Ovary (tissue), 9 donors: ENCODE measurements around the gene DUOXA2. TPM values are rescaled to one million over a fixed set of nuclear protein-coding genes. Genes with fewer than 3 reads are reported as not detected.

Source experiments
- DNase-seq, 5 donors: peaks; one replicate each; pipeline ENCODE4 v3.0.0-alpha.2; 2019 to 2020
- H3K27ac ChIP-seq, 2 donors: fragments of 200-600 bp; one replicate each; pipeline versions ENCODE4 v1.5.1 to v1.8.0; 2019 to 2022
- H3K27me3 ChIP-seq: fragments of 200-600 bp; one replicate; pipeline ENCODE4 v1.8.0; 2022
- H3K36me3 ChIP-seq: fragments of 200-600 bp; sonication (generic); one replicate; pipeline ENCODE4 v1.5.1; 2019
- H3K4me1 ChIP-seq: one replicate; pipeline ENCODE4 v1.8.1; 2013; ENCODE audit warnings: mild to moderate bottlenecking, moderate library complexity; ENCODE audit not compliant: insufficient read depth
- H3K4me3 ChIP-seq: fragments of 200-600 bp; sonication (generic); one replicate; pipeline ENCODE4 v1.5.1; 2017
- H3K9me3 ChIP-seq, 2 donors: fragments of 200-600 bp in 1 of 2; sonication (generic) in 1 of 2; one replicate each; pipeline versions ENCODE4 v1.5.1 to v1.8.1; 2013 to 2019; ENCODE audit warnings: mild to moderate bottlenecking in 1 of 2, moderate library complexity in 1 of 2
- CTCF ChIP-seq, 3 donors: fragments of 450-650 bp in 2 of 3; fragments of 200-600 bp in 1 of 3; IDR thresholded peaks; one replicate each; pipeline versions ENCODE4 v1.5.1 to v1.8.0; 2016 to 2022; ENCODE audit warnings: antibody characterized with exemption in 3 of 3, mild to moderate bottlenecking in 1 of 3
- EP300 ChIP-seq: sonication (generic); formaldehyde crosslinking; IDR thresholded peaks from one replicate; pipeline ENCODE4 v1.6.1; 2017; ENCODE audit warnings: antibody characterized with exemption
- POLR2A ChIP-seq: fragments of 450-650 bp; IDR thresholded peaks from one replicate; pipeline ENCODE4 v1.6.1; 2017; ENCODE audit warnings: antibody characterized with exemption, mild to moderate bottlenecking, moderate library complexity
- WGBS, 3 donors: extraction: QIAGEN DNeasy Blood & Tissue Kit in 1 of 3; methylation state at CpG; one replicate each; pipeline versions ENCODE4 v1.1.5 to v1.1.7; 2013 to 2017; 5-methylcytosine and 5-hydroxymethylcytosine counted together
- intact Hi-C, 4 donors: fragments of 100-400 bp; cut with DNase I; formaldehyde crosslinking; loops; one replicate each; pipeline versions ENCODE4 v1.11.0 to v1.15.1; 2022 to 2023
- polyA plus RNA-seq, 2 donors: library from polyadenylated mRNA; stranded (reverse); fragments of 200-250 nt in 1 of 2; fragments of 350-450 nt in 1 of 2; fragmentation: Illumina TruSeq in 1 of 2; extraction: RNeasy Lipid Tissue Mini Kit (QIAGEN cat#74804) in 1 of 2; gene quantifications; one replicate each; pipeline ENCODE4 v1.2.3, GENCODE V29; 2013 to 2014
- total RNA-seq, 7 donors: library from RNA; depleted of rRNA in 2 of 7; stranded (reverse); fragments of >200 nt in 2 of 7; fragmentation: NEBNext Ultra II Directional in 3 of 7; extraction: Animal tissue kit (Norgen Biotek cat#: 25700) in 3 of 7; gene quantifications; one replicate each; pipeline versions ENCODE4 v1.1.0 to v1.2.4, GENCODE V29; 2016 to 2023
- donor health status: DM: no; HTN: no; CAD: no; lungs with moderate emphysema.
- donor health status: DM: no; HTN: no; CAD: no.
- donor health status: Bipolar disorder and iron deficiency.
- donor health status: DM: yes; HTN: yes; CAD: no.
- donor health status: DM: no; HTN: no; CAD: no.
- donor health status: DM: yes; HTN: yes; CAD: no.

The DUOXA2 gene
- total and polyA plus RNA-seq, 9 donors = 0.17 to 0.18 TPM; not detected in 7

DNA sequence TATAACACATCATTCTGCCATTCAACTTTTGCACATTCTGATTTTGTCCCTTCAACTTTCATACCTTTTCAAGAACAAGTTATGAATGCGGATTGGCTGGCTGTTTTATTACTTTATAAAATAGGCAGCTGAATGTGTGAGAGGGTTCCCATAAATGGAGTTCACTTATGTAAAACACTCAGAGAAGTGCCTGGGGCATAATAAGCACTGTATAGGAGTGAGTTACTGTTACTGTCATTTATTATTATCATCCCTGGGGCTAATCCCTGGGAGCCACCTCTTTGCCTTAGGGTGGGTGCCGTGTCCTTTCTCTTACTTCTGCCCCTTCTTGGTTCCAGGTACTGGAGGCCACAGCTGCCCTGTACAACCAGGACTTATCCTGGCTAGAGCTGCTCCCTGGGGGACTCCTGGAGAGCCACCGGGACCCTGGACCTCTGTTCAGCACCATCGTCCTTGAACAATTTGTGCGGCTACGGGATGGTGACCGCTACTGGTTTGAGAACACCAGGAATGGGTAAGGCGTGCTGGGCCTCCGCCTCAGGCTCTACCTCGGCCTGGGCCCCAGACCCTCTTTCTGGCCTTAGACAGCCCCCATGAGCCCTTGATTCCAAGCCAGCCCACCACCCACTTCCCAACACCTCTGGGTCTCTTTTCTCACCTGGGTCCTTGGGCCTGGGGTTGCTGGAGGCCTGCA, 26.6 kb downstream of the DUOXA2 start:
- TF ChIP-seq CTCF (IDR thresholded peaks at IDR 0.05) = no peak
- no peak for TF ChIP-seq EP300
- no peak for TF ChIP-seq POLR2A
- intact Hi-C loops = no loop called here
- no peak overlapping the region for H3K4me3 ChIP-seq
- 91 to 94% (median 92%) methylated on average over 9 to 10 of the region's 10 CpGs for WGBS, 3 donors
- H3K36me3 ChIP-seq = no peaks in the 10 kb centered on the region
- H3K9me3 ChIP-seq = no peaks in the 10 kb centered on the region
- no peak overlapping the region for H3K27ac ChIP-seq
- no peaks in the 10 kb centered on the region for H3K27me3 ChIP-seq
- no peaks in the 10 kb centered on the region for H3K4me1 ChIP-seq
- no peak for DNase-seq

DNA sequence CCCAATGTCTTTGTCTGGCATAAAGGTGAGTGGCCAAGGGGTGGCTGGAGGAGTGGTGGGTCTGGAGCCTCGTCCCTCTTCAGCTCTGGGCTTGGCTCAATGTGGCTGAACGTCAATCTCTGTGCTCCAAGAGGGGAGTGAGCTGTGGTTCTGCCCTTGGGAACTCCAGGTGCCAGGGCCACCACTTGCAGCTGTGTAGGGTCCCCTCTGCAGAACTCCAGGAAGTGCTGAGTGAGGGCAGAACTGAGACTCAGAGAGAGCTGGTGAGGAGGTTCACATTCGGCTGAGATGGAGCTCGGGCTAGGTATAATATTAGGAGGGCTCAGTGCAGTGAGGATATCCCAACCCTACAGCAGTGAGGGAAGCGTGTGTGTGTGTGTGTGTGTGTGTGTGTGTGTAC, 27.3 kb downstream of the DUOXA2 start:
- Histone ChIP-seq H3K4me1 (no peaks in the 10 kb centered on the region), H3K9me3 (no peaks in the 10 kb centered on the region), H3K27ac (no peak overlapping the region), H3K27me3 (no peaks in the 10 kb centered on the region), H3K36me3 (no peaks in the 10 kb centered on the region), H3K4me3 (no peak overlapping the region)
- intact Hi-C loops = no loop called here
- 79 to 80% (median 80%) methylated on average over 5 of the region's 5 CpGs for WGBS, 3 donors
- no peak for DNase-seq
- TF ChIP-seq POLR2A = no peak
- no peak for TF ChIP-seq CTCF (IDR thresholded peaks at IDR 0.05)
- TF ChIP-seq EP300 = no peak

GRCh38 chr15:45143056-45143455, 28.9 kb downstream of the DUOXA2 start:
- no peaks in the 10 kb centered on the region for H3K36me3 ChIP-seq
- H3K4me1 ChIP-seq = no peaks in the 10 kb centered on the region
- WGBS, 3 donors = 64 to 76% (median 67%) methylated on average over 7 of the region's 7 CpGs
- H3K27me3 ChIP-seq = no peaks in the 10 kb centered on the region
- no peak overlapping the region for H3K4me3 ChIP-seq
- TF ChIP-seq EP300 (no peak), POLR2A (no peak), CTCF (IDR thresholded peaks at IDR 0.05) (no peak)
- intact Hi-C loops = no loop called here
- H3K27ac ChIP-seq = no peak overlapping the region
- no peaks in the 10 kb centered on the region for H3K9me3 ChIP-seq
- DNase-seq = no peak

DNA sequence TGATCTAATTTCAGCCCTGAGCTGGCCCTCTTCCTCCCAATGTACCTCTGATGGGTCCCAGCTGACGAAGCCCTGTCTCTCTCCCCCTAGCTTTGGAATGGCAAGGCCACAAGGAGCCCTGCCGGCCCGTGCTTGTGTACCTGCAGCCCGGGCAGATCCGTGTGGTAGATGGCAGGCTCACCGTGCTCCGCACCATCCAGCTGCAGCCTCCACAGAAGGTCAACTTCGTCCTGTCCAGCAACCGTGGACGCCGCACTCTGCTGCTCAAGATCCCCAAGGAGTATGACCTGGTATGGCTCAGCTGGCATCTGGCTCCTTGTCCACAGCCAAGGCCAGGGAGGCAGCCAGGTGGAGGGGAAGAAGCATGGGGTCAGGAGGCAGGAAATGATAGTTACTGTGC, 29.8 kb downstream of the DUOXA2 start:
- H3K9me3 ChIP-seq = no peaks in the 10 kb centered on the region
- no peaks in the 10 kb centered on the region for H3K27me3 ChIP-seq
- H3K27ac ChIP-seq = no peak overlapping the region
- H3K4me3 ChIP-seq = no peak overlapping the region
- no peak for DNase-seq
- TF ChIP-seq POLR2A = no peak
- H3K36me3 ChIP-seq = no peaks in the 10 kb centered on the region
- no peaks in the 10 kb centered on the region for H3K4me1 ChIP-seq
- intact Hi-C loops = no loop called here
- 25 to 58% (median 42%) methylated on average over 11 of the region's 11 CpGs for WGBS, 3 donors

- TF ChIP-seq POLR2A (no peak), EP300 (no peak), CTCF (IDR thresholded peaks at IDR 0.05) (no peak)
- no peak for DNase-seq
- Histone ChIP-seq H3K4me1 (no peaks in the 10 kb centered on the region), H3K27ac (no peak overlapping the region), H3K36me3 (no peaks in the 10 kb centered on the region), H3K9me3 (no peaks in the 10 kb centered on the region), H3K27me3 (no peaks in the 10 kb centered on the region), H3K4me3 (no peak overlapping the region)
- intact Hi-C loops = no loop called here
- WGBS, 3 donors = 26 to 46% (median 39%) methylated on average over 9 of the region's 9 CpGs
These were observed 30.6 kb downstream of the DUOXA2 start for GRCh38 chr15:45144775-45145174.
